ENCODE data around the gene RDX.

RDX gene

GRCh38 chr11:110296226-110297075, at the start of gene RDX:
RDX (minus strand) TSS chr11:110296614; CDS start chr11:110279692, 16,922 bp downstream.
- H3K4me3 Mint-ChIP-seq: peak within 1 kb of the TSS; percentile 94
- H3K9me3 Mint-ChIP-seq: no peaks in the 10 kb centered on the region
- H3K27ac Mint-ChIP-seq: peak within 1 kb of the TSS; percentile 83
- H3K4me1 Mint-ChIP-seq: peaks cover 43% of the 10 kb centered on the region
- H3K36me3 Mint-ChIP-seq: no peaks in the 10 kb centered on the region
- no peaks in the 10 kb centered on the region for H3K27me3 Mint-ChIP-seq

GRCh38 chr11:110345743-110346142, 49.3 kb upstream of the RDX start:
- H3K27ac Mint-ChIP-seq: peak overlapping the region; percentile 91
- H3K4me1 Mint-ChIP-seq: peaks cover 47% of the 10 kb centered on the region
- peak overlapping the region; percentile 49 for H3K4me3 Mint-ChIP-seq
- H3K36me3 Mint-ChIP-seq: peaks cover 3% of the 10 kb centered on the region
- H3K9me3 Mint-ChIP-seq: no peaks in the 10 kb centered on the region
- H3K27me3 Mint-ChIP-seq: no peaks in the 10 kb centered on the region

GRCh38 chr11:110340436-110340835, 44.0 kb upstream of the RDX start:
- Mint-ChIP-seq H3K27ac (peak overlapping the region; percentile 3), H3K9me3 (no peaks in the 10 kb centered on the region), H3K4me1 (peaks cover 4% of the 10 kb centered on the region), H3K4me3 (no peak overlapping the region), H3K27me3 (peaks cover 2% of the 10 kb centered on the region), H3K36me3 (peaks cover 3% of the 10 kb centered on the region)

- Mint-ChIP-seq H3K4me3 (no peak overlapping the region), H3K27ac (no peak overlapping the region), H3K4me1 (no peaks in the 10 kb centered on the region), H3K9me3 (no peaks in the 10 kb centered on the region), H3K27me3 (peaks cover 2% of the 10 kb centered on the region), H3K36me3 (peaks cover 3% of the 10 kb centered on the region)
These were observed 43.2 kb upstream of the RDX start for GRCh38 chr11:110339456-110340250.

GRCh38 chr11:110338684-110339083, 42.3 kb upstream of the RDX start:
- Mint-ChIP-seq H3K36me3 (peaks cover 3% of the 10 kb centered on the region), H3K27ac (no peak overlapping the region), H3K4me3 (no peak overlapping the region), H3K4me1 (no peaks in the 10 kb centered on the region), H3K27me3 (peaks cover 2% of the 10 kb centered on the region), H3K9me3 (no peaks in the 10 kb centered on the region)

- H3K27ac Mint-ChIP-seq: no peak overlapping the region
- no peak overlapping the region for H3K4me3 Mint-ChIP-seq
- no peaks in the 10 kb centered on the region for H3K36me3 Mint-ChIP-seq
- H3K27me3 Mint-ChIP-seq: peaks cover 2% of the 10 kb centered on the region
- H3K9me3 Mint-ChIP-seq: no peaks in the 10 kb centered on the region
- no peaks in the 10 kb centered on the region for H3K4me1 Mint-ChIP-seq
These were observed 41.3 kb upstream of the RDX start for GRCh38 chr11:110337570-110338193.

- Mint-ChIP-seq H3K27me3 (peaks cover 2% of the 10 kb centered on the region), H3K4me1 (no peaks in the 10 kb centered on the region), H3K27ac (no peak overlapping the region), H3K9me3 (no peaks in the 10 kb centered on the region), H3K4me3 (no peak overlapping the region), H3K36me3 (no peaks in the 10 kb centered on the region)
These were observed 39.6 kb upstream of the RDX start for GRCh38 chr11:110336054-110336453.

GRCh38 chr11:110335358-110335757, 38.9 kb upstream of the RDX start:
- H3K4me1 Mint-ChIP-seq: no peaks in the 10 kb centered on the region
- no peak overlapping the region for H3K27ac Mint-ChIP-seq
- H3K36me3 Mint-ChIP-seq: peaks cover 2% of the 10 kb centered on the region
- H3K27me3 Mint-ChIP-seq: peaks cover 2% of the 10 kb centered on the region
- no peaks in the 10 kb centered on the region for H3K9me3 Mint-ChIP-seq
- H3K4me3 Mint-ChIP-seq: no peak overlapping the region

- no peaks in the 10 kb centered on the region for H3K9me3 Mint-ChIP-seq
- H3K36me3 Mint-ChIP-seq: peaks cover 3% of the 10 kb centered on the region
- H3K4me1 Mint-ChIP-seq: peaks cover 15% of the 10 kb centered on the region
- no peak overlapping the region for H3K27ac Mint-ChIP-seq
- H3K27me3 Mint-ChIP-seq: no peaks in the 10 kb centered on the region
- no peak overlapping the region for H3K4me3 Mint-ChIP-seq
These were observed 35.2 kb upstream of the RDX start for GRCh38 chr11:110331626-110332025.

- Mint-ChIP-seq H3K4me1 (peaks cover 15% of the 10 kb centered on the region), H3K27ac (no peak overlapping the region), H3K4me3 (no peak overlapping the region), H3K27me3 (no peaks in the 10 kb centered on the region), H3K36me3 (peaks cover 3% of the 10 kb centered on the region), H3K9me3 (no peaks in the 10 kb centered on the region)
These were observed 33.0 kb upstream of the RDX start for GRCh38 chr11:110329445-110329844.

GRCh38 chr11:110327508-110327907, 31.1 kb upstream of the RDX start:
- Mint-ChIP-seq H3K9me3 (no peaks in the 10 kb centered on the region), H3K27ac (peak overlapping the region; percentile 10), H3K4me3 (peak overlapping the region; percentile 35), H3K36me3 (peaks cover 3% of the 10 kb centered on the region), H3K27me3 (no peaks in the 10 kb centered on the region), H3K4me1 (peaks cover 15% of the 10 kb centered on the region)

- Mint-ChIP-seq H3K36me3 (no peaks in the 10 kb centered on the region), H3K4me3 (no peak overlapping the region)
These were observed 27.4 kb upstream of the RDX start for GRCh38 chr11:110323786-110324185.

GRCh38 chr11:110319501-110319900, 23.1 kb upstream of the RDX start:
- no peaks in the 10 kb centered on the region for H3K9me3 Mint-ChIP-seq
- no peak overlapping the region for H3K27ac Mint-ChIP-seq
- no peaks in the 10 kb centered on the region for H3K4me1 Mint-ChIP-seq

More at GRCh38 chr11:110323786-110324185, 27.4 kb upstream of the RDX start:
- no peaks in the 10 kb centered on the region for H3K27me3 Mint-ChIP-seq
- H3K27ac Mint-ChIP-seq: no peak overlapping the region
- no peaks in the 10 kb centered on the region for H3K9me3 Mint-ChIP-seq
- H3K4me1 Mint-ChIP-seq: peaks cover 11% of the 10 kb centered on the region

GRCh38 chr11:110318638-110319404, 22.4 kb upstream of the RDX start:
- H3K4me1 Mint-ChIP-seq: no peaks in the 10 kb centered on the region
- H3K9me3 Mint-ChIP-seq: no peaks in the 10 kb centered on the region
- H3K27ac Mint-ChIP-seq: no peak overlapping the region
- no peaks in the 10 kb centered on the region for H3K36me3 Mint-ChIP-seq
- H3K4me3 Mint-ChIP-seq: no peak overlapping the region
- peaks cover 3% of the 10 kb centered on the region for H3K27me3 Mint-ChIP-seq

More at GRCh38 chr11:110319501-110319900, 23.1 kb upstream of the RDX start:
- peaks cover 3% of the 10 kb centered on the region for H3K27me3 Mint-ChIP-seq
- H3K4me3 Mint-ChIP-seq: no peak overlapping the region
- H3K36me3 Mint-ChIP-seq: no peaks in the 10 kb centered on the region

- Mint-ChIP-seq H3K4me3 (no peak overlapping the region), H3K27ac (no peak overlapping the region), H3K9me3 (no peaks in the 10 kb centered on the region), H3K36me3 (no peaks in the 10 kb centered on the region), H3K27me3 (peaks cover 3% of the 10 kb centered on the region), H3K4me1 (no peaks in the 10 kb centered on the region)
These were observed 21.1 kb upstream of the RDX start for GRCh38 chr11:110317516-110317932.
